Measurements from ENCODE around the gene RCC1.
"Not testable (repeated sequence)": the region's sequence is repeated elsewhere in the genome, so short reads cannot be mapped to it uniquely, and the experiment has no call there.

The RCC1 gene

GRCh38 chr1:28458237-28459228, 47.3 kb upstream of the RCC1 start:
- no peak for TF ChIP-seq CTCF (IDR thresholded peaks at IDR 0.05; ENCODE audit: borderline replicate concordance, extremely low read depth, low read length, poor library complexity, severe bottlenecking)
- TF ChIP-seq EZH2 (IDR thresholded peaks at IDR 0.05; ENCODE audit: borderline replicate concordance, low read depth, low read length, severe bottlenecking), result no peak
- Histone ChIP-seq H3K9ac (ENCODE audit: low read depth, low read length) (no peak overlapping the region), H3K4me2 (ENCODE audit: insufficient read depth, low read length) (no peak overlapping the region), H3K27ac (ENCODE audit: low read length) (no peak overlapping the region), H3K27me3 (ENCODE audit: insufficient read depth, low read length, poor library complexity) (no peaks in the 10 kb centered on the region), H3K36me3 (ENCODE audit: insufficient read depth, low read length) (peaks cover 39% of the 10 kb centered on the region), H3K4me1 (ENCODE audit: insufficient read depth, low read length) (peaks cover 10% of the 10 kb centered on the region), H2AFZ (ENCODE audit: low read depth, low read length) (no peak overlapping the region), H4K20me1 (ENCODE audit: insufficient read depth, low read length) (no peaks in the 10 kb centered on the region; the same call in 1 of the 2 replicates), H3K9me3 (ENCODE audit: insufficient read depth, low read length, severe bottlenecking) (no peaks in the 10 kb centered on the region), H3K4me3 (ENCODE audit: low read depth in 1 of 2, low read length in 2 of 2) (no peak overlapping the region), H3K79me2 (ENCODE audit: insufficient read depth, low read length) (peaks cover 9% of the 10 kb centered on the region)
- DNase-seq (no peak), ATAC-seq (ENCODE audit: insufficient read depth, low read depth) (no peak)

- ATAC-seq (ENCODE audit: insufficient read depth, low read depth) (no peak), DNase-seq (no peak)
- Histone ChIP-seq H3K4me3 (ENCODE audit: low read depth in 1 of 2, low read length in 2 of 2) (no peak overlapping the region), H3K27ac (ENCODE audit: low read length) (no peak overlapping the region), H3K4me2 (ENCODE audit: insufficient read depth, low read length) (no peak overlapping the region), H3K79me2 (ENCODE audit: insufficient read depth, low read length) (no peaks in the 10 kb centered on the region), H3K9ac (ENCODE audit: low read depth, low read length) (no peak overlapping the region), H3K36me3 (ENCODE audit: insufficient read depth, low read length) (peaks cover 57% of the 10 kb centered on the region), H3K9me3 (ENCODE audit: insufficient read depth, low read length, severe bottlenecking) (no peaks in the 10 kb centered on the region), H3K27me3 (ENCODE audit: insufficient read depth, low read length, poor library complexity) (no peaks in the 10 kb centered on the region), H4K20me1 (ENCODE audit: insufficient read depth, low read length) (no peaks in the 10 kb centered on the region), H2AFZ (ENCODE audit: low read depth, low read length) (no peak overlapping the region), H3K4me1 (ENCODE audit: insufficient read depth, low read length) (no peaks in the 10 kb centered on the region)
- TF ChIP-seq CTCF (IDR thresholded peaks at IDR 0.05; ENCODE audit: borderline replicate concordance, extremely low read depth, low read length, poor library complexity, severe bottlenecking) (no peak), EZH2 (IDR thresholded peaks at IDR 0.05; ENCODE audit: borderline replicate concordance, low read depth, low read length, severe bottlenecking) (no peak)
These were observed 39.5 kb upstream of the RCC1 start for GRCh38 chr1:28466226-28466778.

GRCh38 chr1:28470146-28470545, 35.7 kb upstream of the RCC1 start:
- Histone ChIP-seq H4K20me1 (ENCODE audit: insufficient read depth, low read length) (no peaks in the 10 kb centered on the region), H3K4me3 (ENCODE audit: low read depth in 1 of 2, low read length in 2 of 2) (no peak overlapping the region), H2AFZ (ENCODE audit: low read depth, low read length) (no peak overlapping the region), H3K36me3 (ENCODE audit: insufficient read depth, low read length) (peaks cover 53% of the 10 kb centered on the region), H3K9ac (ENCODE audit: low read depth, low read length) (no peak overlapping the region), H3K27me3 (ENCODE audit: insufficient read depth, low read length, poor library complexity) (no peaks in the 10 kb centered on the region), H3K4me2 (ENCODE audit: insufficient read depth, low read length) (no peak overlapping the region), H3K9me3 (ENCODE audit: insufficient read depth, low read length, severe bottlenecking) (no peaks in the 10 kb centered on the region), H3K27ac (ENCODE audit: low read length) (no peak overlapping the region), H3K79me2 (ENCODE audit: insufficient read depth, low read length) (no peaks in the 10 kb centered on the region), H3K4me1 (ENCODE audit: insufficient read depth, low read length) (no peaks in the 10 kb centered on the region)
- TF ChIP-seq EZH2 (IDR thresholded peaks at IDR 0.05; ENCODE audit: borderline replicate concordance, low read depth, low read length, severe bottlenecking) (no peak), CTCF (IDR thresholded peaks at IDR 0.05; ENCODE audit: borderline replicate concordance, extremely low read depth, low read length, poor library complexity, severe bottlenecking) (no peak)
- no peak for ATAC-seq (ENCODE audit: insufficient read depth, low read depth)
- no peak for DNase-seq

- H3K4me2 ChIP-seq (ENCODE audit: insufficient read depth, low read length); H3K4me3 ChIP-seq (ENCODE audit: low read depth in 1 of 2, low read length in 2 of 2); H3K9me3 ChIP-seq (ENCODE audit: insufficient read depth, low read length, severe bottlenecking); DNase-seq; ATAC-seq (ENCODE audit: insufficient read depth, low read depth); H2AFZ ChIP-seq (ENCODE audit: low read depth, low read length); H3K27ac ChIP-seq (ENCODE audit: low read length); H4K20me1 ChIP-seq (ENCODE audit: insufficient read depth, low read length); H3K4me1 ChIP-seq (ENCODE audit: insufficient read depth, low read length); H3K79me2 ChIP-seq (ENCODE audit: insufficient read depth, low read length); H3K27me3 ChIP-seq (ENCODE audit: insufficient read depth, low read length, poor library complexity); H3K9ac ChIP-seq (ENCODE audit: low read depth, low read length): not testable (repeated sequence)
- peaks cover 67% of the 10 kb centered on the region for H3K36me3 ChIP-seq (ENCODE audit: insufficient read depth, low read length)
These were observed 26.3 kb upstream of the RCC1 start for GRCh38 chr1:28479497-28479896.
